GM23248 (cell line): ENCODE measurements around the gene IL1RAPL2. TPM values are rescaled to one million over a fixed set of nuclear protein-coding genes. Genes with fewer than 3 reads are reported as not detected.

Experiments
- DNase-seq: peaks from one replicate; pipeline ENCODE4 v3.0.0-alpha.2; 2015
- H2AFZ ChIP-seq: fragments of 200-600 bp; sonication (generic); 2 replicates; pipeline ENCODE4 v1.6.1; 2016; ENCODE audit warnings: antibody characterized with exemption
- H3F3A ChIP-seq: fragments of 200-600 bp; sonication (generic); 2 replicates; pipeline ENCODE4 v1.6.1; 2016; ENCODE audit warnings: mild to moderate bottlenecking, antibody characterized with exemption, mixed run types; ENCODE audit not compliant: insufficient read depth
- H3K27ac ChIP-seq: fragments of 200-600 bp; sonication (generic); 2 replicates; pipeline ENCODE4 v1.5.1; 2016; ENCODE audit warnings: mild to moderate bottlenecking
- H3K27me3 ChIP-seq: fragments of 200-600 bp; sonication (generic); replicated peaks from 2 replicates; pipeline ENCODE4 v1.6.1; 2016; ENCODE audit warnings: mild to moderate bottlenecking; ENCODE audit not compliant: insufficient read depth
- H3K36me3 ChIP-seq: fragments of 200-600 bp; sonication (generic); 2 replicates; pipeline ENCODE4 v1.6.1; 2016; ENCODE audit warnings: low read depth, mild to moderate bottlenecking
- H3K4me1 ChIP-seq: fragments of 200-600 bp; sonication (generic); 2 replicates; pipeline ENCODE4 v1.6.1; 2016; ENCODE audit warnings: mild to moderate bottlenecking; ENCODE audit not compliant: insufficient read depth
- H3K4me2 ChIP-seq: fragments of 200-600 bp; sonication (generic); one replicate; pipeline ENCODE4 v1.6.1; 2016; ENCODE audit warnings: mild to moderate bottlenecking; ENCODE audit not compliant: unreplicated experiment
- H3K4me3 ChIP-seq: fragments of 200-600 bp; sonication (generic); 2 replicates; pipeline ENCODE4 v1.5.1; 2016; ENCODE audit warnings: mild to moderate bottlenecking
- H3K79me2 ChIP-seq: fragments of 200-600 bp; sonication (generic); 2 replicates; pipeline ENCODE4 v1.6.1; 2016; ENCODE audit warnings: mild to moderate bottlenecking; ENCODE audit not compliant: insufficient read depth
- H3K9ac ChIP-seq: fragments of 200-600 bp; sonication (generic); 2 replicates; pipeline ENCODE4 v1.6.1; 2016; ENCODE audit warnings: mild to moderate bottlenecking
- H3K9me2 ChIP-seq: fragments of 200-600 bp; sonication (generic); 2 replicates; pipeline ENCODE4 v1.6.1; 2016; ENCODE audit warnings: mixed run types, mild to moderate bottlenecking, moderate library complexity; ENCODE audit not compliant: insufficient read depth
- H3K9me3 ChIP-seq: fragments of 200-600 bp; sonication (generic); one replicate; pipeline ENCODE4 v1.6.1; 2017; ENCODE audit warnings: low read depth
- H4K20me1 ChIP-seq: fragments of 200-600 bp; sonication (generic); 2 replicates; pipeline ENCODE4 v1.6.0; 2016; ENCODE audit not compliant: insufficient read depth
- EZH2 ChIP-seq: fragments of 200-600 bp; sonication (generic); IDR thresholded peaks from 2 replicates; pipeline ENCODE4 v1.6.1; 2018; ENCODE audit warnings: antibody characterized with exemption, mild to moderate bottlenecking; ENCODE audit not compliant: insufficient read depth, poor library complexity, severe bottlenecking
- EZH2phosphoT487 ChIP-seq: fragments of 200-600 bp; sonication (generic); IDR thresholded peaks from 2 replicates; pipeline ENCODE4 v1.6.1; 2018; ENCODE audit warnings: antibody characterized with exemption, moderate library complexity, mild to moderate bottlenecking, low read depth; ENCODE audit not compliant: insufficient read depth
- WGBS, 2 experiments: methylation state at CpG; one replicate each; pipeline ENCODE4 v1.1.6; 2015 to 2017; ENCODE audit warnings: low lambda C conversion rate in 2 of 2, low coverage in 1 of 2; ENCODE audit errors: missing lambda C conversion rate in 2 of 2; 5-methylcytosine and 5-hydroxymethylcytosine counted together
- in situ Hi-C: fragments of 300-500 bp; cut with MboI; formaldehyde crosslinking; loops from 2 replicates; pipeline ENCODE4 v1.15.0; 2020
- polyA plus RNA-seq: library from polyadenylated mRNA; unstranded; fragments of >200 nt; fragmentation: Nextera tagmentation; extraction: Ambion mirVana; gene quantifications from 2 replicates; pipeline ENCODE4 v1.2.1, GENCODE V29; 2016
- total RNA-seq: library from RNA; depleted of rRNA; stranded (reverse); fragments of >200 nt; shearing (Covaris generic); gene quantifications from 2 replicates; pipeline ENCODE4 v1.2.3, GENCODE V29; 2014

Gene IL1RAPL2
- total and polyA plus RNA-seq, 2 experiments from 2014 or later = not detected

GRCh38 chrX:105267167-105267566, 701.2 kb downstream of the IL1RAPL2 start:
- no peaks in the 10 kb centered on the region for H4K20me1 ChIP-seq
- no peaks in the 10 kb centered on the region for H3K27me3 ChIP-seq
- TF ChIP-seq EZH2phosphoT487 (no peak), EZH2 (no peak)
- no peak overlapping the region for H2AFZ ChIP-seq
- WGBS, 2 experiments = 33 to 36% methylated on average over 2 of the region's 2 CpGs
- no peaks in the 10 kb centered on the region for H3K4me1 ChIP-seq
- H3K27ac ChIP-seq = no peak overlapping the region
- no peaks in the 10 kb centered on the region for H3K9me3 ChIP-seq
- no peaks in the 10 kb centered on the region for H3F3A ChIP-seq
- no peak overlapping the region for H3K4me3 ChIP-seq
- no peak overlapping the region for H3K4me2 ChIP-seq
- no peak for DNase-seq
- H3K9me2 ChIP-seq = no peaks in the 10 kb centered on the region
- H3K9ac ChIP-seq = no peak overlapping the region
- in situ Hi-C loops = no loop called here
- H3K79me2 ChIP-seq = no peaks in the 10 kb centered on the region
- H3K36me3 ChIP-seq = no peaks in the 10 kb centered on the region

DNA sequence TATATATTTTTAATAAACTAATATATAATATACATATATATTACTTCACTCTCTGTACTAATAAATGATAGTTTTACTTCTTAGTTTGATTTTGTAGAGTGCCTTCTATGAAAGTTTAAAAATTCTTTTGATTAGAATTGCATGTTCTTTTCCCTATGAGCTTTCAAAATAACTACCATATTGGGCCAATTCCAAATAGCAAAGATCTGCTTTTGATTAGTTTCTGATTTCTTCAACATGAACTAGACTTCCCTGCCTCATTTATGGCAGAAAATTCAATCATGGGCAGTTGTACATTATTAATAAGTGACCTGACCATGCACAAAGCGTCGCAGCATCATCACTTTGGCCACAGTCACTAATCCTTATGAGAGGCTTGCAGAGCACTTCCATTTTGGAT, 703.4 kb downstream of the IL1RAPL2 start:
- Histone ChIP-seq H2AFZ (no peak overlapping the region), H3F3A (no peaks in the 10 kb centered on the region), H3K79me2 (no peaks in the 10 kb centered on the region), H3K36me3 (no peaks in the 10 kb centered on the region), H3K9ac (no peak overlapping the region), H3K9me3 (no peaks in the 10 kb centered on the region), H3K4me3 (no peak overlapping the region), H3K4me1 (no peaks in the 10 kb centered on the region), H3K27ac (no peak overlapping the region), H3K27me3 (no peaks in the 10 kb centered on the region), H3K9me2 (no peaks in the 10 kb centered on the region), H4K20me1 (no peaks in the 10 kb centered on the region), H3K4me2 (no peak overlapping the region)
- WGBS, 2 experiments = 44 to 45% methylated on average over 2 of the region's 2 CpGs
- TF ChIP-seq EZH2 (no peak), EZH2phosphoT487 (no peak)
- no peak for DNase-seq
- in situ Hi-C loops = no loop called here

- Histone ChIP-seq H3K9ac (no peak overlapping the region), H3K27ac (no peak overlapping the region), H3K4me3 (no peak overlapping the region), H3K79me2 (no peaks in the 10 kb centered on the region), H3K27me3 (no peaks in the 10 kb centered on the region), H3K4me2 (no peak overlapping the region), H3K9me2 (no peaks in the 10 kb centered on the region), H2AFZ (no peak overlapping the region), H4K20me1 (no peaks in the 10 kb centered on the region), H3K9me3 (no peaks in the 10 kb centered on the region), H3F3A (no peaks in the 10 kb centered on the region), H3K36me3 (no peaks in the 10 kb centered on the region), H3K4me1 (no peaks in the 10 kb centered on the region)
- 31% methylated on average over 1 of the region's 1 CpG; no CpG with 5 or more reads in 1 of the 2 experiments for WGBS, 2 experiments
- TF ChIP-seq EZH2 = no peak
- TF ChIP-seq EZH2phosphoT487 = no peak
- in situ Hi-C loops = no loop called here
- DNase-seq = no peak
Measured at GRCh38 chrX:105273326-105273725, 707.3 kb downstream of the IL1RAPL2 start.

- Histone ChIP-seq H3K36me3 (no peaks in the 10 kb centered on the region), H3K4me1 (no peaks in the 10 kb centered on the region), H3F3A (no peaks in the 10 kb centered on the region), H3K4me2 (no peak overlapping the region), H4K20me1 (no peaks in the 10 kb centered on the region), H2AFZ (no peak overlapping the region), H3K27ac (no peak overlapping the region), H3K9me3 (no peaks in the 10 kb centered on the region), H3K27me3 (no peaks in the 10 kb centered on the region), H3K9ac (no peak overlapping the region), H3K4me3 (no peak overlapping the region), H3K79me2 (no peaks in the 10 kb centered on the region), H3K9me2 (no peaks in the 10 kb centered on the region)
- DNase-seq = no peak
- in situ Hi-C loops = no loop called here
- WGBS, 2 experiments = 8 to 11% methylated on average over 2 of the region's 2 CpGs
- no peak for TF ChIP-seq EZH2phosphoT487
- TF ChIP-seq EZH2 = no peak
Measured at GRCh38 chrX:105274091-105274490, 708.1 kb downstream of the IL1RAPL2 start.

GRCh38 chrX:105277132-105277531, 711.1 kb downstream of the IL1RAPL2 start:
- in situ Hi-C loops = no loop called here
- no peak for TF ChIP-seq EZH2
- TF ChIP-seq EZH2phosphoT487 = no peak
- Histone ChIP-seq H3K4me1 (no peaks in the 10 kb centered on the region), H3K9me3 (no peaks in the 10 kb centered on the region), H3K27ac (no peak overlapping the region), H2AFZ (no peak overlapping the region), H3K36me3 (no peaks in the 10 kb centered on the region), H3K79me2 (no peaks in the 10 kb centered on the region), H3K27me3 (no peaks in the 10 kb centered on the region), H3K9me2 (no peaks in the 10 kb centered on the region), H3K4me2 (no peak overlapping the region), H4K20me1 (no peaks in the 10 kb centered on the region), H3K4me3 (no peak overlapping the region), H3F3A (no peaks in the 10 kb centered on the region), H3K9ac (no peak overlapping the region)
- 20 to 36% methylated on average over 1 of the region's 1 CpG for WGBS, 2 experiments
- DNase-seq = no peak
